Inflammatory macrophage treated with lipopolysaccharide for 1 hour (primary cell): ENCODE measurements around the gene NCKAP5.
A peak's percentile ranks its signal among the peaks of the same experiment; 100 is the strongest.
"Not testable (repeated sequence)": the region's sequence is repeated elsewhere in the genome, so short reads cannot be mapped to it uniquely, and the experiment has no call there.

Experiments used
- DNase-seq, 2 donors: peaks; one replicate each; pipeline ENCODE4 v3.0.0-alpha.2; 2020 to 2022

Gene NCKAP5

GRCh38 chr2:132837769-132838168, 730.5 kb downstream of the NCKAP5 start:
- DNase-seq, result no peak

- no peak for DNase-seq
Measured at GRCh38 chr2:132830321-132830827, 737.9 kb downstream of the NCKAP5 start.

GRCh38 chr2:132825601-132826000, 742.7 kb downstream of the NCKAP5 start:
- DNase-seq, result no peak

GRCh38 chr2:132824716-132825115, 743.5 kb downstream of the NCKAP5 start:
- DNase-seq, result no peak

GRCh38 chr2:132816234-132816633, 752.0 kb downstream of the NCKAP5 start:
- DNase-seq, result no peak

- DNase-seq, result no peak
Measured at GRCh38 chr2:132815516-132815915, 752.7 kb downstream of the NCKAP5 start.

- no peak for DNase-seq
Measured at GRCh38 chr2:132814651-132815050, 753.6 kb downstream of the NCKAP5 start.

- DNase-seq, result no peak
Measured at GRCh38 chr2:132813422-132813821, 754.8 kb downstream of the NCKAP5 start.

GRCh38 chr2:132811148-132811915, 756.9 kb downstream of the NCKAP5 start:
- no peak for DNase-seq

- DNase-seq, result not testable (repeated sequence)
Measured at GRCh38 chr2:132809962-132810361, 758.3 kb downstream of the NCKAP5 start.

- DNase-seq, result peak; percentile 72 to 88
Measured at GRCh38 chr2:132804051-132804450, 764.2 kb downstream of the NCKAP5 start.

GRCh38 chr2:132798341-132798740, 769.9 kb downstream of the NCKAP5 start:
- no peak for DNase-seq

GRCh38 chr2:132797556-132797955, 770.7 kb downstream of the NCKAP5 start:
- DNase-seq, result peak in 1 of 2 donors; percentile 5

- DNase-seq, result no peak
Measured at GRCh38 chr2:132797071-132797470, 771.2 kb downstream of the NCKAP5 start.

GRCh38 chr2:132795220-132795619, 773.0 kb downstream of the NCKAP5 start:
- no peak for DNase-seq

- DNase-seq, result no peak
Measured at GRCh38 chr2:132793532-132793931, 774.7 kb downstream of the NCKAP5 start.

- no peak for DNase-seq
Measured at GRCh38 chr2:132790207-132790785, 778.0 kb downstream of the NCKAP5 start.

- DNase-seq, result no peak
Measured at GRCh38 chr2:132789066-132789465, 779.2 kb downstream of the NCKAP5 start.

GRCh38 chr2:132788310-132788838, 779.9 kb downstream of the NCKAP5 start:
- DNase-seq, result no peak

GRCh38 chr2:132783883-132784282, 784.4 kb downstream of the NCKAP5 start:
- DNase-seq, result no peak

GRCh38 chr2:132782176-132782783, 786.0 kb downstream of the NCKAP5 start:
- DNase-seq, result no peak

- no peak for DNase-seq
Measured at GRCh38 chr2:132780651-132781050, 787.6 kb downstream of the NCKAP5 start.

GRCh38 chr2:132779206-132779721, 789.0 kb downstream of the NCKAP5 start:
- no peak for DNase-seq
